Peyer's patch (tissue), 4 donors: ENCODE results near the gene CNGA1. TPM values are rescaled to one million over a fixed set of nuclear protein-coding genes. Genes with fewer than 3 reads are reported as not detected.
A peak's percentile ranks its signal among the peaks of the same experiment; 100 is the strongest.

ENCODE experiments used
- DNase-seq, 3 donors: peaks; one replicate each; pipeline ENCODE4 v3.0.0-alpha.2; 2017 to 2019
- H3K27ac ChIP-seq, 4 donors: fragments of 200-600 bp; sonication (generic); one replicate each; pipeline ENCODE4 v1.5.1; 2016 to 2019
- H3K27me3 ChIP-seq, 2 donors: fragments of 200-600 bp; sonication (generic); one replicate each; pipeline ENCODE4 v1.5.1; 2019
- H3K36me3 ChIP-seq, 3 donors: fragments of 200-600 bp; sonication (generic); one replicate each; pipeline ENCODE4 v1.5.1; 2016 to 2019
- H3K4me1 ChIP-seq, 4 donors: fragments of 200-600 bp; sonication (generic); one replicate each; pipeline ENCODE4 v1.5.1; 2016 to 2019
- H3K4me3 ChIP-seq, 4 donors: fragments of 200-600 bp; sonication (generic); 1 replicate in 3 of 4; 2 replicates in 1 of 4; pipeline ENCODE4 v1.5.1; 2016 to 2019; ENCODE audit warnings: mild to moderate bottlenecking in 1 of 4
- H3K9me3 ChIP-seq, 4 donors: fragments of 200-600 bp; sonication (generic); one replicate each; pipeline ENCODE4 v1.5.1; 2016 to 2019; ENCODE audit warnings: mild to moderate bottlenecking in 1 of 4
- CTCF ChIP-seq, 6 experiments: fragments of 450-650 bp in 4 of 6; fragments of 200-600 bp in 2 of 6; sonication (generic) in 1 of 6; IDR thresholded peaks; one replicate each; pipeline ENCODE4 v1.5.1; 2017 to 2019; ENCODE audit warnings: antibody characterized with exemption in 6 of 6, mild to moderate bottlenecking in 3 of 6, moderate library complexity in 1 of 6
- POLR2A ChIP-seq, 2 donors: fragments of 450-650 bp; IDR thresholded peaks; one replicate each; pipeline ENCODE4 v1.5.1; 2017; ENCODE audit warnings: antibody characterized with exemption in 2 of 2, mild to moderate bottlenecking in 2 of 2, moderate library complexity in 2 of 2
- total RNA-seq, 4 donors: library from RNA; depleted of rRNA; stranded (reverse); fragments of >200 nt; gene quantifications; one replicate each; pipeline ENCODE4 v1.1.0, GENCODE V29; 2016

The CNGA1 gene
- total RNA-seq, 4 donors from 2014 or later = 9.8 to 22.2 (median 11.7) TPM; not detected in 1

DNA sequence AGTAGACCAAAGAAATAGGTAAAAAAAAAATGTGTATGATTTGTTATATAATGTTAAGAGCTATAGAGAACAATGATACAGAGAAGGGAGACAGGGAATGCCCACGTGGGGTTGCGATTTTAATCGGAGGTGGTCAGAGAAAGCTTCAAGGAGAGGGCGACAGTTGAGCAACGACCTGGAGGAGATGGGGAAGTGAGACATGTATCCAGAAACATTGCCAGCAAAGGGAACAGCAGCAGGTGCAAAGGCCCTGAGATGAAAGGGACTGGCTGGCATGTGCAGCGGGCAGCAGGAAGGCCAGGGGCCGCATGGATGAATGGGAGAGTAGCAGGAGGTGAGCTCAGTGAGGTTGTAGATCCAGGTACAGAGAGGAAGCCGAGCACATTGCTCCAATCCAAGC, 33.0 kb upstream of the CNGA1 start:
- peaks cover 0 to 19% (median 17%) of the 10 kb centered on the region in 4 donors for H3K4me1 ChIP-seq
- TF ChIP-seq POLR2A (IDR thresholded peaks at IDR 0.05) = no peak
- no peak for TF ChIP-seq CTCF (IDR thresholded peaks at IDR 0.05)
- H3K36me3 ChIP-seq = no peaks in the 10 kb centered on the region
- no peaks in the 10 kb centered on the region for H3K9me3 ChIP-seq
- no peak overlapping the region for H3K27ac ChIP-seq
- H3K4me3 ChIP-seq = no peak overlapping the region
- no peaks in the 10 kb centered on the region for H3K27me3 ChIP-seq
- no peak for DNase-seq

DNA sequence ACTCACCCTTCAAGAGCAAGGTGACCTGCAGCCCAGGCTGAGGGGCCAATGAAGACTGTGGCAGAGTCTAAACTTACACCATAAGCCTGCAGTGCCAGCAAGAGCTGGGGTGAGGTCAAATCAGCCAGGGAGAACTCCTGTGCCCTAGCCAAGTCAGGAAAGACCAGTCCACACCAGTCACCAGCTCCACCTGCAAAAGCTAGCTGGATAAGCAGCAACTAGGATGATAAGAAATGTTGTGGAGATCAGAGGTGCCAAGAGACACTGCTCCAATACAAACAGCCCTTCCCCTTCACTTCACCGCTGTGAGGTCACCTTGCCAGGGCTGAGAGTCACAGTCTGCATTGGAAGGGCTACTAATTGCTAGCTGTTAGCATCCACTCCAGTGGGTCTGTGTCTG, 31.4 kb upstream of the CNGA1 start:
- Histone ChIP-seq H3K27me3 (no peaks in the 10 kb centered on the region), H3K4me3 (no peak overlapping the region), H3K9me3 (no peaks in the 10 kb centered on the region), H3K36me3 (no peaks in the 10 kb centered on the region), H3K4me1 (peaks cover 0 to 19% (median 17%) of the 10 kb centered on the region in 4 donors), H3K27ac (no peak overlapping the region)
- TF ChIP-seq CTCF (IDR thresholded peaks at IDR 0.05) = no peak
- no peak for TF ChIP-seq POLR2A (IDR thresholded peaks at IDR 0.05)
- DNase-seq = no peak

GRCh38 chr4:48047421-48047844, 31.0 kb upstream of the CNGA1 start:
- no peak overlapping the region for H3K4me3 ChIP-seq
- H3K27me3 ChIP-seq = no peaks in the 10 kb centered on the region
- DNase-seq = peak in 2 of 3 donors; percentile 66 to 77
- no peak for TF ChIP-seq CTCF (IDR thresholded peaks at IDR 0.05)
- TF ChIP-seq POLR2A (IDR thresholded peaks at IDR 0.05) = no peak
- H3K9me3 ChIP-seq = no peaks in the 10 kb centered on the region
- no peaks in the 10 kb centered on the region for H3K36me3 ChIP-seq
- H3K27ac ChIP-seq = no peak overlapping the region
- peaks cover 0 to 19% (median 17%) of the 10 kb centered on the region in 4 donors for H3K4me1 ChIP-seq

DNA sequence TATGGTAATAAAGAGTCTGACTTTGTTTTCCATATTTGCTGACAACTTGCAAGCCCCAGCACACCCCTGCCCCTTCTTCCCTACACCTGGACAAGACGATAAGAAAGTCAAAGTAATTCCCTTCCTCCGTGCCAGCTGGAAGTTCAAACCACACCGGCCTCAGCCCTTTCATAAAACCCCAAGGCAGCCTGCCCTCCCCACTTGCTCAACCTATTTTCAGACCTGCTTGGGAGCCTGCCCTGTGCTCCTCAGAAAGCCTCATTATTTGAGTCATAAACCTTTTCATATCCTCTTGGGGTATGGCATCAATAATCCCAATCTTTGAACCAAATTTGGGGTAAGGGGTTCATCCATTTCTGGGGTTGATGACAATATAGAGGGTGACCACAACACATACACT, 29.6 kb upstream of the CNGA1 start:
- Histone ChIP-seq H3K36me3 (no peaks in the 10 kb centered on the region), H3K4me3 (no peak overlapping the region), H3K27me3 (no peaks in the 10 kb centered on the region), H3K4me1 (peaks cover 0 to 19% (median 17%) of the 10 kb centered on the region in 4 donors), H3K9me3 (no peaks in the 10 kb centered on the region), H3K27ac (no peak overlapping the region)
- TF ChIP-seq CTCF (IDR thresholded peaks at IDR 0.05) (no peak), POLR2A (IDR thresholded peaks at IDR 0.05) (no peak)
- no peak for DNase-seq

GRCh38 chr4:48044298-48044697, 27.8 kb upstream of the CNGA1 start:
- no peak overlapping the region for H3K4me3 ChIP-seq
- no peak for DNase-seq
- H3K4me1 ChIP-seq = peaks cover 0 to 19% (median 17%) of the 10 kb centered on the region in 4 donors
- no peaks in the 10 kb centered on the region for H3K36me3 ChIP-seq
- TF ChIP-seq CTCF (IDR thresholded peaks at IDR 0.05) = no peak
- TF ChIP-seq POLR2A (IDR thresholded peaks at IDR 0.05) = no peak
- H3K27me3 ChIP-seq = no peaks in the 10 kb centered on the region
- no peak overlapping the region for H3K27ac ChIP-seq
- no peaks in the 10 kb centered on the region for H3K9me3 ChIP-seq

- no peak overlapping the region for H3K27ac ChIP-seq
- no peaks in the 10 kb centered on the region for H3K36me3 ChIP-seq
- no peaks in the 10 kb centered on the region for H3K27me3 ChIP-seq
- H3K4me3 ChIP-seq = no peak overlapping the region
- H3K9me3 ChIP-seq = no peaks in the 10 kb centered on the region
- peaks cover 0 to 19% (median 17%) of the 10 kb centered on the region in 4 donors for H3K4me1 ChIP-seq
- TF ChIP-seq POLR2A (IDR thresholded peaks at IDR 0.05) (no peak), CTCF (IDR thresholded peaks at IDR 0.05) (no peak)
- DNase-seq = no peak
Measured at GRCh38 chr4:48043504-48043903, 27.0 kb upstream of the CNGA1 start.
